ENCODE measurements around the gene KCNMA1. TPM values are rescaled to one million over a fixed set of nuclear protein-coding genes. Genes with fewer than 3 reads are reported as not detected.

KCNMA1 gene
- total RNA-seq, 4 donors from 2014 or later = 4.6 to 10.5 (median 7.8) TPM

GRCh38 chr10:76918106-76918505 lies 719.5 kb downstream of the KCNMA1 start:
- DNase-seq (ENCODE audit: low spot score in 2 of 2) = no peak
- TF ChIP-seq EP300 (IDR thresholded peaks at IDR 0.05) (no peak), POLR2A (IDR thresholded peaks at IDR 0.05) (no peak), POLR2AphosphoS5 (IDR thresholded peaks at IDR 0.05) (no peak), CTCF (IDR thresholded peaks at IDR 0.05) (no peak)
- Histone ChIP-seq H3K27me3 (no peaks in the 10 kb centered on the region), H3K9me3 (no peaks in the 10 kb centered on the region), H3K27ac (no peak overlapping the region), H3K4me3 (no peak overlapping the region), H3K36me3 (no peaks in the 10 kb centered on the region), H3K4me1 (no peaks in the 10 kb centered on the region)
- WGBS = 45% methylated on average over 1 of the region's 1 CpG

- Histone ChIP-seq H3K27ac (no peak overlapping the region), H3K4me3 (no peak overlapping the region), H3K4me1 (no peaks in the 10 kb centered on the region), H3K27me3 (no peaks in the 10 kb centered on the region), H3K9me3 (no peaks in the 10 kb centered on the region), H3K36me3 (no peaks in the 10 kb centered on the region)
- TF ChIP-seq CTCF (IDR thresholded peaks at IDR 0.05) (no peak), POLR2A (IDR thresholded peaks at IDR 0.05) (no peak), POLR2AphosphoS5 (IDR thresholded peaks at IDR 0.05) (no peak)
- 92% methylated on average over 8 of the region's 8 CpGs for WGBS
- no peak for DNase-seq (ENCODE audit: low spot score in 2 of 2)
Measured at GRCh38 chr10:76917071-76917470, 720.5 kb downstream of the KCNMA1 start.

- Histone ChIP-seq H3K9me3 (no peaks in the 10 kb centered on the region), H3K4me1 (no peaks in the 10 kb centered on the region), H3K27ac (no peak overlapping the region), H3K36me3 (no peaks in the 10 kb centered on the region), H3K4me3 (no peak overlapping the region), H3K27me3 (no peaks in the 10 kb centered on the region)
- no peak for DNase-seq (ENCODE audit: low spot score in 2 of 2)
- WGBS = 89% methylated on average over 4 of the region's 4 CpGs
- TF ChIP-seq POLR2A (IDR thresholded peaks at IDR 0.05) (no peak), EP300 (IDR thresholded peaks at IDR 0.05) (no peak), POLR2AphosphoS5 (IDR thresholded peaks at IDR 0.05) (no peak), CTCF (IDR thresholded peaks at IDR 0.05) (no peak)
Measured at GRCh38 chr10:76916536-76916935, 721.1 kb downstream of the KCNMA1 start.

GRCh38 chr10:76915316-76915715 lies 722.3 kb downstream of the KCNMA1 start:
- H3K9me3 ChIP-seq = no peaks in the 10 kb centered on the region
- H3K27ac ChIP-seq = no peak overlapping the region
- DNase-seq (ENCODE audit: low spot score in 2 of 2) = no peak
- no peak overlapping the region for H3K4me3 ChIP-seq
- no peaks in the 10 kb centered on the region for H3K36me3 ChIP-seq
- H3K4me1 ChIP-seq = no peaks in the 10 kb centered on the region
- TF ChIP-seq POLR2AphosphoS5 (IDR thresholded peaks at IDR 0.05) (no peak), EP300 (IDR thresholded peaks at IDR 0.05) (no peak), CTCF (IDR thresholded peaks at IDR 0.05) (no peak), POLR2A (IDR thresholded peaks at IDR 0.05) (no peak)
- H3K27me3 ChIP-seq = no peaks in the 10 kb centered on the region
- 100% methylated on average over 2 of the region's 2 CpGs for WGBS

GRCh38 chr10:76911184-76911583 lies 726.4 kb downstream of the KCNMA1 start:
- Histone ChIP-seq H3K36me3 (no peaks in the 10 kb centered on the region), H3K27ac (no peak overlapping the region), H3K9me3 (no peaks in the 10 kb centered on the region), H3K4me3 (no peak overlapping the region), H3K4me1 (no peaks in the 10 kb centered on the region), H3K27me3 (no peaks in the 10 kb centered on the region)
- WGBS = 100% methylated on average over 1 of the region's 1 CpG
- no peak for TF ChIP-seq POLR2AphosphoS5 (IDR thresholded peaks at IDR 0.05)
- TF ChIP-seq EP300 (IDR thresholded peaks at IDR 0.05) = no peak
- TF ChIP-seq POLR2A (IDR thresholded peaks at IDR 0.05) = no peak
- no peak for TF ChIP-seq CTCF (IDR thresholded peaks at IDR 0.05)
- DNase-seq (ENCODE audit: low spot score in 2 of 2) = no peak
